Right lobe of liver (tissue), 4 donors: ENCODE measurements around the gene NR5A2.

Experiments used
- CTCF ChIP-seq, 4 donors: fragments of 200-600 bp in 3 of 4; fragments of 450-650 bp in 1 of 4; IDR thresholded peaks; one replicate each; pipeline versions ENCODE4 v1.5.1 to v1.8.0; 2016 to 2022; ENCODE audit warnings: antibody characterized with exemption in 4 of 4, mild to moderate bottlenecking in 2 of 4
- POLR2A ChIP-seq: fragments of 450-650 bp; IDR thresholded peaks from one replicate; pipeline ENCODE4 v1.6.1; 2017; ENCODE audit warnings: antibody characterized with exemption, mild to moderate bottlenecking
- donor health status: DM: no; HTN: no; CAD: no.
- donor health status: DM: no; HTN: no; CAD: no.
- donor health status: DM: no; HTN: yes; CAD: no.

- TF ChIP-seq CTCF (IDR thresholded peaks at IDR 0.05), result no peak
- TF ChIP-seq POLR2A, result no peak
Observed at GRCh38 chr1:200163911-200164310, 136.4 kb downstream of the NR5A2 start.
